ENCODE measurements around the gene MARK3. TPM values are rescaled to one million over a fixed set of nuclear protein-coding genes. Genes with fewer than 3 reads are reported as not detected.
"Not testable (repeated sequence)": the region's sequence is repeated elsewhere in the genome, so short reads cannot be mapped to it uniquely, and the experiment has no call there.

The MARK3 gene
- total RNA-seq, 4 donors from 2014 or later, result 44.4 to 112 (median 67.5) TPM

- TF ChIP-seq CTCF (IDR thresholded peaks at IDR 0.05) (no peak), POLR2A (IDR thresholded peaks at IDR 0.05) (peak in 2 of 4 donors; percentile 62 to 81)
- peak within 1 kb of the TSS; percentile 79 to 93 (median 84) for H3K27ac ChIP-seq
- no peaks in the 10 kb centered on the region for H3K36me3 ChIP-seq
- no peaks in the 10 kb centered on the region for H3K9me3 ChIP-seq
- whole genome bisulfite sequencing, 2 donors, result 0 to 2% methylated on average over 6 to 13 of the region's 107 CpGs
- no peak for DNase-seq
- H3K27me3 ChIP-seq, result peaks cover 0 to 30% (median 0%) of the 10 kb centered on the region in 4 donors
- peak within 1 kb of the TSS; percentile 54 to 88 (median 62) for H3K4me3 ChIP-seq
- H3K4me1 ChIP-seq, result peaks cover 45 to 74% (median 52%) of the 10 kb centered on the region in 3 donors
- intact Hi-C loops (cut with DNase I), result no loop called here
Observed at GRCh38 chr14:103522649-103523574, 137.7 kb downstream of the MARK3 start, which contains the start of gene CKB. Gene CKB, minus strand, starts transcription at chr14:103522830. Its CDS starts 337 bp downstream, at chr14:103522493.

GRCh38 chr14:103523575-103523954 is 138.3 kb downstream of the MARK3 start:
- no peaks in the 10 kb centered on the region for H3K9me3 ChIP-seq
- peaks cover 45 to 74% (median 47%) of the 10 kb centered on the region in 3 donors for H3K4me1 ChIP-seq
- H3K27me3 ChIP-seq, result peaks cover 0 to 30% (median 0%) of the 10 kb centered on the region in 4 donors
- peak overlapping the region in 1 of 4 donors; percentile 88 for H3K27ac ChIP-seq
- peak overlapping the region in 2 of 4 donors; percentile 54 to 70 for H3K4me3 ChIP-seq
- no peaks in the 10 kb centered on the region for H3K36me3 ChIP-seq
- WGBS, 2 donors, result 50 to 71% methylated on average over 8 to 10 of the region's 10 CpGs
- no peak for DNase-seq
- TF ChIP-seq CTCF (IDR thresholded peaks at IDR 0.05) (no peak), POLR2A (IDR thresholded peaks at IDR 0.05) (no peak)
- intact Hi-C loops (cut with DNase I), result no loop called here

GRCh38 chr14:103524002-103524935 is 139.1 kb downstream of the MARK3 start:
- WGBS, 2 donors, result 69 to 94% methylated on average over 6 to 11 of the region's 12 CpGs
- H3K9me3 ChIP-seq, result no peaks in the 10 kb centered on the region
- intact Hi-C loops (cut with DNase I), result no loop called here
- no peaks in the 10 kb centered on the region for H3K36me3 ChIP-seq
- no peak overlapping the region for H3K4me3 ChIP-seq
- H3K4me1 ChIP-seq, result peaks cover 39 to 73% (median 41%) of the 10 kb centered on the region in 3 donors
- no peak for TF ChIP-seq CTCF (IDR thresholded peaks at IDR 0.05)
- no peak for TF ChIP-seq POLR2A (IDR thresholded peaks at IDR 0.05)
- no peak for DNase-seq
- no peak overlapping the region for H3K27ac ChIP-seq
- peaks cover 0 to 30% (median 0%) of the 10 kb centered on the region in 4 donors for H3K27me3 ChIP-seq

DNA sequence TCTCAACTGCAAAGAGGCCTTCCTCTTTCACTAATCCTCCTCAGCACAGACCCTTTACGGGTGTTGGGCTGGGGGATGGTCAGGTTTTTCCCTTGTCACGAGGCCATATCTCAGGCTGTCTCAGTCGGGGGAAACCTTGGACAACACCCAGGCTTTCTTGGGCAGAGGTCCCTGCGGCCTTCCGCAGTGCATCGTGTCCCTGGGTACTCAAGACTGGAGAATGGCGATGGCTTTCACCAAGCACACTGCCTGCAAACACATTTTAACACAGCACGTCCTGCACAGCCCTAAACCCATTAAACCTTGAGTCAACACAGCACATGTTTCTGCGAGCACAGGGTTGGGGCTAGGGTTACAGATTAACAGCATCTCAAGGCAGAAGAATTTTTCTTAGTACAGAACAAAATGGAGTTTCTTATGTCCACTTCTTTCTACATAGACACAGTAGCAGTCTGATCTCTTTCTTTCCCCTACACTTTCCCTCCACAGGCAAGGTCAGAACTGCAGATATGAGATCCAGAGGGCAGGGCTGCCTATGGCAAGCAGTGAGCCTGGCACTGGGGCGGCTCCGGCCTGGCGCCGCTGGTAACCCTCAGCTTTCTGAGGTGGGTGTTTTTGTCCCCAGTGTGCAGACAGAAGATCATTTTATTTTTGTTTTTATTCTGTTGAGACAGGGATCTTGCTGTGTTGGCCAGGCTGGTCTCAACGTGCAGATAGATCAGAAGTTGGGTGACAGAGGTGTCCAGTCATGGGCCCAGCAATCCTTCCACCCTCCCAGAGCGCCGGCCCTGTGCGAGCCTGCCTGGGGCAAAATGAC is 140.4 kb downstream of the MARK3 start:
- H3K36me3 ChIP-seq; H3K4me3 ChIP-seq; DNase-seq; intact Hi-C loops (cut with DNase I); H3K9me3 ChIP-seq: not testable (repeated sequence)
- 60 to 69% methylated on average over 8 to 9 of the region's 17 CpGs for WGBS, 2 donors
- peaks cover 0 to 28% (median 0%) of the 10 kb centered on the region in 4 donors for H3K27me3 ChIP-seq
- H3K4me1 ChIP-seq, result peaks cover 39 to 73% (median 40%) of the 10 kb centered on the region in 3 donors
- H3K27ac ChIP-seq, result peak overlapping the region in 1 of 4 donors; percentile 6
